ENCODE measurements around the gene RBFOX2.
"Not testable (repeated sequence)": the region's sequence is repeated elsewhere in the genome, so short reads cannot be mapped to it uniquely, and the experiment has no call there.

RBFOX2 gene

GRCh38 chr22:35808377-35808776 is 220.2 kb downstream of the RBFOX2 start:
- DNase-seq: no peak

DNA sequence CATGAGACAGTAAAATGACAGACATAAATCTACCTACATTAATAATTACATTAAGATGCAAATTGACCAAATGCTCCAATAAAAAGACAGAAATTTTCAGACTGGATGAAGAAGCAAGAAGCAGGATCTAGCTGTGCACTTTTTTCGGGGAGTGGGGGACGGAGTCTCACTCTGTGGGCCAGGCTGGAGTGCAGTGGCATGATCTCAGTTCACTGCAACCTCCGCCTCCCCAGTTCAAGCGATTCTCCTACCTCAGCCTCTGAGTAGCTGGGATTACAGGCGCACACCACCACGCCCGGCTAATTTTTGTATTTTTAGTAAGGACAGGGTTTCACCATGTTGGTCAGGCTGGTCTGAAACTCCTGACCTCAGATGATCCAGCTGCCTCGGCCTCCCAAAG is 222.0 kb downstream of the RBFOX2 start:
- not testable (repeated sequence) for DNase-seq

DNA sequence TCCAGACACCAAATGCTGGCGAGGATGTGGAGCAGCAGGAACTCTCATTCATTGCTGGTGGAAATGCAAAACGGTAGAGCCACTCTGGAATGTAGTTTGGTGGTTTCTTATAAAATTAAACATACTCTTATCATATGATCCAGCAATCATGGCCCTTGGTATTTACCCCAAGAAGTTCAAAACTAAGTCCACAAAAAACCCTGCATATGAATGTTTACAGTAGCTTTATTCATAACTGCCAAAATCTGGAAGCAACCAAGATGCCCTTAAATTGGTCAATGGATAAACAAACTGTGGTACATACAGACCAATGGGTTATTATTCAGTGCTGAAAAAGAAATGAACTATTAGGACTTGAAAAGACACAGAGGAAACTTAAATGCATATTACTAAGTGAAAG is 223.2 kb downstream of the RBFOX2 start:
- DNase-seq: no peak

DNA sequence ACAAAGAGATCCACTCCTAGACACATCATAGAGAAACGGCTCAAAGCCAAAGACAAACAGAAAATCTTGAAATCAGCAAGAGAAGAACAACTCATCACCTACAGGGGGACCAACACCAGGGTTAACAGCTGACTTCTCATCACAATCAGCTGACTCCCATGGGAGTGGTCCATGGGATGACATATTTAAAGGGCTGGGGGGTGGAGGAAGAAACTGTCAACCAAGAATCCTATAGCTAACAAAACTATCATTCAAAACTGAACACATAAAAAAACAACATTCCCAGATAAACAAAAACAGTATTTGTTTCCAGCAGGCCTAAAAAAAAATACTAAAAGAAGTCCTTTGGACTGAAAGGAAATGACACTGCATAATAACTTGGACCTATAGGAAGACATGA is 224.2 kb downstream of the RBFOX2 start:
- no peak for DNase-seq

GRCh38 chr22:35802885-35803284 is 225.7 kb downstream of the RBFOX2 start:
- no peak for DNase-seq

- DNase-seq: not testable (repeated sequence)
These were observed 227.3 kb downstream of the RBFOX2 start for GRCh38 chr22:35801301-35801700.

GRCh38 chr22:35799150-35799549 is 229.5 kb downstream of the RBFOX2 start:
- no peak for DNase-seq

GRCh38 chr22:35797411-35797810 is 231.2 kb downstream of the RBFOX2 start:
- no peak for DNase-seq

- no peak for DNase-seq
These were observed 233.1 kb downstream of the RBFOX2 start for GRCh38 chr22:35795476-35795875.

- DNase-seq: no peak
These were observed 236.1 kb downstream of the RBFOX2 start for GRCh38 chr22:35792506-35792905.

DNA sequence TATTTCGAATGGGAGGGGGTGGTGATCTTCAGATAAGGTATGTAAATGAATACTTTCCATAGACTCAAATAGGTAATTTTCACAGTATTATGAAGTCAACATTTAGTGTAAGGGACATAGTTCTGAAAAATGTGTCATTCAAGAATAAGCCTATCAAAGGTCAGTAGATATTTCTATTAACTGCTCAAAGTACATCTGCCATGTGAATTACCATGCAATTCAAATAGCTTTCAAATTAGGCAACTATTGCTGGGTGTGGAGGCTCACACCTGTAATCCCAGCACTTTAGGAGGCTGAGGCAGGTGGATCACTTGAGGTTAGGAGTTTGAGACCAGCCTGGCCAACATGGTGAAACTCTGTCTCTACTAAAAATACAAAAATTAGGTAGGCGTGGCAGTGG is 236.8 kb downstream of the RBFOX2 start:
- DNase-seq: not testable (repeated sequence)

GRCh38 chr22:35785181-35785923 is 243.3 kb downstream of the RBFOX2 start:
- DNase-seq: no peak

- DNase-seq: no peak
These were observed 244.0 kb downstream of the RBFOX2 start for GRCh38 chr22:35784633-35785032.

DNA sequence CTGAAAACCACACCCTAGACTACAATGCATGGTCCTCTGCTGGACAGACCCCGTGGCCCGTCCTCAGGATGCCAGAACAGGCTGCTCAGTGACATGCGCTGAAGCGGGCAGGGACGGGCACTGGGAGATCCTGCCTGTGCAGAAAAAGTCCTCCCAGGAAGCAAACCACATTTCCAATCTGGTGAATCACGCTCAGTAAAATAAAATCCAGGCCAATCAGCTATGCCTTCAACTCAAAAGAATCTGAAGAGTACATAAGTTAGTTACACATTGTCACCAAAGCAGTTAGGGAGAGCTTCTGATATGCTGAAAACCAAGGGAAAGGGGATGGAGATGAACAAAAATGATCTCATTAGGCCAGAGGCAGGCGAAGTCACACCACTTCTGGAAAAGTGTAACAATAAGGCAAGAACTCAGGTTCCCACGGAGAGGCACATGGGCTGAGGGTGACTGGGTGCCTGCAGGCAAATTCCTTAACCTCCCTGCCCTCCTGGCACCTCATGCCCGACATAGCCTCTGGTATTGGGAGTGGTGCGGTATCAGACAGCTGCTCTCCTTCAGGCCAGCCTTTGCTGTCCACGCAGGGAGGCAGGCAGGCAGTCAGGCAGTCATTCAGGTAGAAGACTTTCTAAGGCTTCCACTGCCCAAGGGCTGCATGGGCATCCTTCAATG is 244.5 kb downstream of the RBFOX2 start:
- no peak for DNase-seq

DNA sequence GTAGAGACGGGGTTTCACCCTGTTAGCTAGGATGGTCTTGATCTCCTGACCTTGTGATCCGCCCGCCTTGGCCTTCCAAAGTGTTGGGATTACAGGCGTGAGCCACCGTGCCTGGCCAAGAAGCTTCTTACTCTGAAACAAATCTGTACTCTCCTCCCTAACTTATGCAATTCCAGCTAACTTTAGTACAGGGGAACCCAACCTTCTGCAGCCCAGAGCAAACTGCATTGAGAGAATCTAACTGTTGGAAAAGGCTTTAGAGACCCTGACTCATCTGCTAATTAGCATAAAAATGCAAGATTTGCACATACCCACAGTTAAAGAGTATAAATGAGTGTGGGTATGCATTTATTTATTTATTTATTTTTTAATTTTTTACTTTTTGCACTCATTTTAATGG is 246.1 kb downstream of the RBFOX2 start:
- no peak for DNase-seq

GRCh38 chr22:35781898-35782297 is 246.7 kb downstream of the RBFOX2 start:
- DNase-seq: no peak

- no peak for DNase-seq
These were observed 251.2 kb downstream of the RBFOX2 start for GRCh38 chr22:35777335-35777975.

DNA sequence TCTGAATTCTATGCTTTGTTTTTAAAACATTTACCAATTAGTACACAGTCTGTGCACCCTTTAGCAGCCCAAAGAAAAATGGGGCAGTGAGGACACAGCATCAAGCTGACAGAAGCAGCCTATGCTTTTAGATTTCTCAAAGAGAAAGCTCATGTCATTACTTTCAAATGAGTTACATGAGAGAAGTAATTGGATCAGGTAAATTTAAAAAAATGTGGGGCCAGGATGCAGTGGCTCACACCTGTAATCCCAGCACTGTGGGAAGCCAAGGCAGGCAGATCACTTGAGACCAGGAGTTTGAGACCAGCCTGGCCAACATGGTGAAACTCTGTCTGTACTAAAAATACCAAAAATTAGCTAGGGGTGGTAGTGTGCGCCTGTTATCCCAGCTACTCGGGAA is 253.3 kb downstream of the RBFOX2 start:
- DNase-seq: no peak

DNA sequence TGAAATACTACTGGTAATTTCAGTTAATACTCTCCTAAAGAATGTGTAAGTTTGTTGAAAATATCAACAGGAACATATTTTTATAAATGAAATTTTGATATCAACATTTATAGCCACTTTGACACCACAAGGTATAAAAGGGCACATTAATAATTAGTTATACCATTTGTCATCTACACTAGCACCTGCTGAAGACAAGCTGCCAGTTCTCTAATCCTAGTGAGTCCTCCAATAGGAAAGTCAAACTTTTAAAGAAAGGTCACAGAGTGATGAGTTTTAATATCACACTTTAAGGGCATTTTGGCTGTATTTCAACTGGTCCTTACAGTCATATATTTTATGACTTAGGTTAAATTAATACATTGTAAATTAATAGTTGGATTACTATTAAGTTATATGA is 258.6 kb downstream of the RBFOX2 start:
- no peak for DNase-seq

DNA sequence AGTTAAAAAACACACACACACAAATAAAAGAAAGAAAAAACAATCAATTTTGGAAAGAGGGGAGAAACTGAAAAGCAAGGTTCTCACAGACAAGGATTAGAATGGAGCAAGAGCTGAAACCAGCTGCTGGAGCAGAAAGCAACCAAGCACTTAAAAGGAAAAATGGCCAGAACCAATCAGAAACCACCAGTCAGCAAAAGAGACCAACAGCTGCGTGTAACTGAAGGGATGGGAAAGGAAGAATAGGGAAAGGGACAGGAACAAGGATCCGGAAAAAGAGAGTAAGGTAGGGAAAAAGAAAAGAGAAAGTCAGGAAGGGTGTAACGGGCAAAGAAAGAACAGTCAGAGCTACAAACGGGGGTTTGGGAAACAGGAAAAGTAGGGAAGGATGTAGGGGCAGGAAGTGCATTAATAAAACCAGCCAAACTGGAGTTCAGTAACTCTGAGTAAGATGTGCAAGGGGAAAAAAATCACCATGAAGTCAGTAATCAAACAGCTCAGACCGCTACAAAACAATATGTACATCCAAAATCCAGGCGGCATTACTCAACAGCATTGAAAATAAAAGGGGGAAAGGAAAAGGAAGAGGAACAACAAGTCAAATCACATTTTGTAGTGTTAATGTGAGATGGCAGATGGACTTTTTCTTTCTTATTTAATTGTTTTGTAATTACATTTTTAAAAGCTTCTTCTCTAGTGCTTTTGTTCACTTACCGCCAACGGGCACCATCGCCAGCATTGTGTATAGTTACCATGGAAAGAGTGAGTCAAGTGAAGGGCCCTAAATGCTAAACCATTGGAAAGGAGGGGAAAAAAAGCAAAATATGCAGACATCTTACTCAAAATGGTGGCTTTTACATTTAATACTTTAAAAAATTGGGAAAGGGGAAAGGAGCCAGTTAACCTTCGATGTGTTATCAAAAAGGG is 261.7 kb downstream of the RBFOX2 start:
- DNase-seq: no peak

GRCh38 chr22:35761037-35761436 is 267.6 kb downstream of the RBFOX2 start:
- no peak for DNase-seq

GRCh38 chr22:35758394-35758793 is 270.2 kb downstream of the RBFOX2 start:
- DNase-seq: no peak

GRCh38 chr22:35756722-35757121 is 271.9 kb downstream of the RBFOX2 start:
- no peak for DNase-seq

Measured in KG1 (cell line).